Activated CD4-positive, alpha-beta T cell treated with anti-CD3 and anti-CD28 coated beads, Interleukin-2, amount 50 U/mL, for 48 hours (primary cell): ENCODE measurements around the gene OR4K14.
"Not testable (repeated sequence)": the region's sequence is repeated elsewhere in the genome, so short reads cannot be mapped to it uniquely, and the experiment has no call there.

Experiments
- DNase-seq, 2 experiments: peaks; one replicate each; pipeline ENCODE4 v3.0.0-alpha.2; 2020

OR4K14 gene

GRCh38 chr14:20019257-20019865 is at the start of gene OR4K14:
Gene OR4K14 (minus strand): TSS chr14:20019307. CDS start chr14:20015193, 4,114 bp downstream.
- no peak for DNase-seq

- DNase-seq: no peak
Observed at GRCh38 chr14:20059745-20060144, 40.6 kb upstream of the OR4K14 start, which contains the start of gene OR4L1. Gene OR4L1 (plus strand): TSS chr14:20060045. CDS start chr14:20060045, 0 bp downstream.

- DNase-seq: no peak
Observed at GRCh38 chr14:20048202-20048601, 29.1 kb upstream of the OR4K14 start.

- no peak for DNase-seq
Observed at GRCh38 chr14:20044243-20044642, 25.1 kb upstream of the OR4K14 start.

- DNase-seq: no peak
Observed at GRCh38 chr14:20035938-20036337, 16.8 kb upstream of the OR4K14 start, which contains the start of gene OR4K13. Gene OR4K13 (minus strand): TSS chr14:20036038. CDS start chr14:20034758, 1,280 bp downstream.

- DNase-seq: no peak
Observed at GRCh38 chr14:20035449-20035848, 16.3 kb upstream of the OR4K14 start.

GRCh38 chr14:20031058-20031457 is 12.0 kb upstream of the OR4K14 start:
- DNase-seq: no peak

- no peak for DNase-seq
Observed at GRCh38 chr14:20008156-20008555, 11.0 kb downstream of the OR4K14 start.

GRCh38 chr14:20002319-20002718 is 16.8 kb downstream of the OR4K14 start:
- no peak for DNase-seq

- DNase-seq: no peak
Observed at GRCh38 chr14:20001863-20002262, 17.2 kb downstream of the OR4K14 start, which contains the start of gene OR4Q2. Gene OR4Q2 (plus strand): TSS chr14:20002163.

GRCh38 chr14:19993438-19993837 is 25.7 kb downstream of the OR4K14 start:
- DNase-seq: no peak

- DNase-seq: no peak
Observed at GRCh38 chr14:19975291-19975690, 43.8 kb downstream of the OR4K14 start, which contains the start of gene OR4K15. Gene OR4K15 (plus strand): TSS chr14:19975591. CDS start chr14:19975591, 0 bp downstream.

GRCh38 chr14:19974844-19975243 is 44.3 kb downstream of the OR4K14 start:
- DNase-seq: no peak

GRCh38 chr14:19969735-19970134 is 49.4 kb downstream of the OR4K14 start:
- not testable (repeated sequence) for DNase-seq
